ENCODE results near the gene FERMT3. TPM values are rescaled to one million over a fixed set of nuclear protein-coding genes. Genes with fewer than 3 reads are reported as not detected.

Gene FERMT3
- total and polyA plus RNA-seq, 2 of the 13 experiments (the other 11 are each of a cell fraction or from before 2014, with no cell fraction given) = 0.29 TPM; not detected in 1

DNA sequence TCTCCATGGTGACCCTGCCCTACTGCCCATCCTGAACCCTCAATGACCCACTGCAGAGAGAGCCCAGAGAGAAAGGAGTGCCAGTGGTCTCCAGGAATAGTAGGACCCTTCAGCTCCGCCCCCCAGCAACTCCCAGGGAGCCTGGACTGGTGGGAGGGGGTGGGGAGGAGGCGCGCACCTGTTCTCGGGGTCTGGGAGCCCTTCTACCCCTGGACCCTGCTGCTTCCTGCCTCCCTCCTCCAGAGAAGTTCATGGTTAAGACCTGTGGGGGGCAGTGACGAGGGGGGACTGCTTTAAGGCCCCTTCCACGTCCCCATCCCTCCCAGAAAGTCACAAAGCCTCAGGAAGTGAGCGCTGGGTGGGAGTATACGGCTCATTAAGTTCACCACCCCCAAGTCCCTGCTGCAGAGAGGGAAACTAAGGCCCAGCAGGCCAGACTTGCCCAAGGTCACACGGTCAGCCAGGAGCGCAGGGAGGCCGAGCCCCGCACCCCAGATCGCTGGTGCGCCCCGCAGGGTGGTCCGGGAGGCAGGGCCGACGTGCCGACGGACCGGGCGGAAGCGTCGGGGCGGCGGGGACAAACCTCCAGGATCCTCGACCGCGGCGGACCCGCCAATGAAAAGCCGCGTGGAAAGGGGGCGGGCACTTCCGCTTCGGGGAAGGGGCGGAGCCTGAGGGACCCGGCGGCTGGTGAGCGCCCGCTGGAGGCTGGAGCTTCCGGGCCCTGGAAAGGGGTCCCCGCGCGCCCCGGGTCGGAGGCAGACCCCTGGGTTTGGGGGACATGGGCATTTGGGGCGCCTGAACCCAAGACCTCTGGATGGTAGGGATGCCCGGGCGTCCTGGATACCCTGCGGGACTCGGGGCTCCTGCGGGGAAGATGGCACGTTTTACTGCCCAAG lies 19.3 kb downstream of the FERMT3 start, which contains the start of the genes NUDT22 and TRPT1 (continued):
- TF ChIP-seq PHF8 (CRISPR knock-in tag; IDR thresholded peaks at IDR 0.05) = peak; percentile 84
- no peak for TF ChIP-seq ZNF670 (CRISPR knock-in tag; IDR thresholded peaks at IDR 0.05; ENCODE audit: borderline replicate concordance)
- TF ChIP-seq YEATS2 (CRISPR knock-in tag; IDR thresholded peaks at IDR 0.05; ENCODE audit: borderline replicate concordance) = peak; percentile 62
- no peak; the same call in 1 of the 2 replicates for TF ChIP-seq PRMT3 (CRISPR knock-in tag; IDR thresholded peaks at IDR 0.05; ENCODE audit: borderline replicate concordance, low read depth)
- TF ChIP-seq ARNT2 (CRISPR knock-in tag; IDR thresholded peaks at IDR 0.05; ENCODE audit: low read depth) = peak; percentile 63
- no peak for TF ChIP-seq ZNF619 (CRISPR knock-in tag; IDR thresholded peaks at IDR 0.05)
- TF ChIP-seq, protein P1, sequence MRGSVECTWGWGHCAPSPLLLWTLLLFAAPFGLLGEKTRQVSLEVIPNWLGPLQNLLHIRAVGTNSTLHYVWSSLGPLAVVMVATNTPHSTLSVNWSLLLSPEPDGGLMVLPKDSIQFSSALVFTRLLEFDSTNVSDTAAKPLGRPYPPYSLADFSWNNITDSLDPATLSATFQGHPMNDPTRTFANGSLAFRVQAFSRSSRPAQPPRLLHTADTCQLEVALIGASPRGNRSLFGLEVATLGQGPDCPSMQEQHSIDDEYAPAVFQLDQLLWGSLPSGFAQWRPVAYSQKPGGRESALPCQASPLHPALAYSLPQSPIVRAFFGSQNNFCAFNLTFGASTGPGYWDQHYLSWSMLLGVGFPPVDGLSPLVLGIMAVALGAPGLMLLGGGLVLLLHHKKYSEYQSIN (CRISPR knock-in tag; IDR thresholded peaks at IDR 0.05; ENCODE audit: borderline replicate concordance) = no peak
- TF ChIP-seq ZNF567 (CRISPR knock-in tag; IDR thresholded peaks at IDR 0.05; ENCODE audit: borderline replicate concordance) = no peak
- TF ChIP-seq ZNF639 (CRISPR knock-in tag; conservative IDR thresholded peaks at IDR 0.05) = peak; percentile 37; the same call in 1 of the 2 replicates
- TF ChIP-seq ZSCAN9 (CRISPR knock-in tag; IDR thresholded peaks at IDR 0.05; ENCODE audit: borderline replicate concordance) = no peak
- no peak for TF ChIP-seq LBX2 (CRISPR knock-in tag; IDR thresholded peaks at IDR 0.05; ENCODE audit: borderline replicate concordance)
- TF ChIP-seq, protein P2, sequence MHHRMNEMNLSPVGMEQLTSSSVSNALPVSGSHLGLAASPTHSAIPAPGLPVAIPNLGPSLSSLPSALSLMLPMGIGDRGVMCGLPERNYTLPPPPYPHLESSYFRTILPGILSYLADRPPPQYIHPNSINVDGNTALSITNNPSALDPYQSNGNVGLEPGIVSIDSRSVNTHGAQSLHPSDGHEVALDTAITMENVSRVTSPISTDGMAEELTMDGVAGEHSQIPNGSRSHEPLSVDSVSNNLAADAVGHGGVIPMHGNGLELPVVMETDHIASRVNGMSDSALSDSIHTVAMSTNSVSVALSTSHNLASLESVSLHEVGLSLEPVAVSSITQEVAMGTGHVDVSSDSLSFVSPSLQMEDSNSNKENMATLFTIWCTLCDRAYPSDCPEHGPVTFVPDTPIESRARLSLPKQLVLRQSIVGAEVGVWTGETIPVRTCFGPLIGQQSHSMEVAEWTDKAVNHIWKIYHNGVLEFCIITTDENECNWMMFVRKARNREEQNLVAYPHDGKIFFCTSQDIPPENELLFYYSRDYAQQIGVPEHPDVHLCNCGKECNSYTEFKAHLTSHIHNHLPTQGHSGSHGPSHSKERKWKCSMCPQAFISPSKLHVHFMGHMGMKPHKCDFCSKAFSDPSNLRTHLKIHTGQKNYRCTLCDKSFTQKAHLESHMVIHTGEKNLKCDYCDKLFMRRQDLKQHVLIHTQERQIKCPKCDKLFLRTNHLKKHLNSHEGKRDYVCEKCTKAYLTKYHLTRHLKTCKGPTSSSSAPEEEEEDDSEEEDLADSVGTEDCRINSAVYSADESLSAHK (CRISPR knock-in tag; IDR thresholded peaks at IDR 0.05; ENCODE audit: borderline replicate concordance) = no peak
- no peak for TF ChIP-seq ATF7-NPFF (CRISPR knock-in tag; IDR thresholded peaks at IDR 0.05; ENCODE audit: low read depth)
- TF ChIP-seq LCORL (IDR thresholded peaks at IDR 0.05) = no peak
- TF ChIP-seq LCORL (CRISPR knock-in tag; IDR thresholded peaks at IDR 0.05) = peak; percentile 8; the same call in 1 of the 2 replicates
- TF ChIP-seq, protein P3, sequence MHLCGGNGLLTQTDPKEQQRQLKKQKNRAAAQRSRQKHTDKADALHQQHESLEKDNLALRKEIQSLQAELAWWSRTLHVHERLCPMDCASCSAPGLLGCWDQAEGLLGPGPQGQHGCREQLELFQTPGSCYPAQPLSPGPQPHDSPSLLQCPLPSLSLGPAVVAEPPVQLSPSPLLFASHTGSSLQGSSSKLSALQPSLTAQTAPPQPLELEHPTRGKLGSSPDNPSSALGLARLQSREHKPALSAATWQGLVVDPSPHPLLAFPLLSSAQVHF (CRISPR knock-in tag; IDR thresholded peaks at IDR 0.05) = no peak
- TF ChIP-seq, protein P4, sequence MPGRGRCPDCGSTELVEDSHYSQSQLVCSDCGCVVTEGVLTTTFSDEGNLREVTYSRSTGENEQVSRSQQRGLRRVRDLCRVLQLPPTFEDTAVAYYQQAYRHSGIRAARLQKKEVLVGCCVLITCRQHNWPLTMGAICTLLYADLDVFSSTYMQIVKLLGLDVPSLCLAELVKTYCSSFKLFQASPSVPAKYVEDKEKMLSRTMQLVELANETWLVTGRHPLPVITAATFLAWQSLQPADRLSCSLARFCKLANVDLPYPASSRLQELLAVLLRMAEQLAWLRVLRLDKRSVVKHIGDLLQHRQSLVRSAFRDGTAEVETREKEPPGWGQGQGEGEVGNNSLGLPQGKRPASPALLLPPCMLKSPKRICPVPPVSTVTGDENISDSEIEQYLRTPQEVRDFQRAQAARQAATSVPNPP (CRISPR knock-in tag; IDR thresholded peaks at IDR 0.05) = no peak
- TF ChIP-seq ZNF550 (CRISPR knock-in tag; IDR thresholded peaks at IDR 0.05; ENCODE audit: borderline replicate concordance) = peak; percentile 89; the same call in 1 of the 2 replicates
- no peak for TF ChIP-seq ZNF225 (CRISPR knock-in tag; IDR thresholded peaks at IDR 0.05)
- no peak for TF ChIP-seq ISL2 (CRISPR knock-in tag; IDR thresholded peaks at IDR 0.05)
- no peak for TF ChIP-seq SMAD1 (CRISPR knock-in tag; IDR thresholded peaks at IDR 0.05; ENCODE audit: borderline replicate concordance, low read depth)
- peak; percentile 55; the same call in 1 of the 2 replicates for TF ChIP-seq ZNF333 (CRISPR knock-in tag; IDR thresholded peaks at IDR 0.05; ENCODE audit: borderline replicate concordance)
